WERI-Rb-1 (cell line): ENCODE data around the gene HOXC12.

Experiments
- DNase-seq: peaks from one replicate; pipeline ENCODE4 v3.0.0-alpha.2; 2020
- H3K27ac ChIP-seq: fragments of 250-450 bp; sonication (Bioruptor Pico); 2 replicates; pipeline ENCODE4 v1.5.1; 2020; ENCODE audit warnings: mild to moderate bottlenecking, moderate library complexity
- H3K27me3 ChIP-seq: fragments of 250-450 bp; sonication (Bioruptor Pico); 2 replicates; pipeline ENCODE4 v1.5.1; 2021; ENCODE audit warnings: mild to moderate bottlenecking, low read depth, moderate library complexity; ENCODE audit not compliant: insufficient read depth, severe bottlenecking
- H3K36me3 ChIP-seq: fragments of 250-450 bp; sonication (Bioruptor Pico); 2 replicates; pipeline ENCODE4 v1.5.1; 2020; ENCODE audit warnings: mild to moderate bottlenecking, moderate library complexity
- H3K4me3 ChIP-seq: 2 replicates; pipeline ENCODE4 v1.5.1; 2011; ENCODE audit warnings: low read depth, mild to moderate bottlenecking, control low read depth, low read length
- H3K9me3 ChIP-seq: fragments of 250-450 bp; sonication (Bioruptor Pico); 2 replicates; pipeline ENCODE4 v1.5.1; 2021; ENCODE audit warnings: mild to moderate bottlenecking, moderate library complexity; ENCODE audit not compliant: severe bottlenecking
- TF ChIP-seq, protein P1 (sequence below): IDR thresholded peaks from 2 replicates; pipeline ENCODE4 v1.5.1; 2011; ENCODE audit warnings: low read depth, mild to moderate bottlenecking, control low read depth, inconsistent platforms, low read length

The HOXC12 gene

DNA sequence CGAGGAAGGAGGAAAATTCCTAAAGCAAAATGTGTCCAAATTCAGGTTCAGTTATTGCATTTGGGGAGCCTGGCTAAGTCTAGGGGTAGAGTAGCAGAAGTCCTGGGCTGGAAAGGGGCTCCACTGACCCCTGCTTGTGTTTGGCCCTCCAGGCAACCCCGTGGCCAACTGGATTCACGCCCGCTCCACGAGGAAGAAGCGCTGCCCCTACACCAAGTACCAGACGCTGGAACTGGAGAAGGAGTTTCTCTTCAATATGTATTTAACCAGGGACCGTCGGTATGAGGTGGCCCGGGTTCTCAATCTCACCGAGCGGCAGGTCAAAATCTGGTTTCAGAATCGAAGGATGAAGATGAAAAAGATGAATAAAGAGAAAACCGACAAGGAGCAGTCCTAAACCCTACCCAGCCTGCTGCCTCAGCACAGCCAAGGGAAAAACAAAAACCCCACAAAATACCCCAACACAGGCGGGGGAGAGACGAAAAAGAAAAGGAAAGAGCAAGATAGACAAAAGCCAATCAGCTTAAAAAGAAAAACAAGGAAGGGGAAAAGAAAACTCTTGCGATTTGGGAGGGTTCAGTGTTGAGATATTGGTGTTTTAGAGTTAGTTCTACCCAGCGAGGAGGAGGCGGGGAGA lies 47.7 kb downstream of the HOXC12 start:
- no peaks in the 10 kb centered on the region for H3K27me3 ChIP-seq
- DNase-seq: no peak
- TF ChIP-seq, protein P1, sequence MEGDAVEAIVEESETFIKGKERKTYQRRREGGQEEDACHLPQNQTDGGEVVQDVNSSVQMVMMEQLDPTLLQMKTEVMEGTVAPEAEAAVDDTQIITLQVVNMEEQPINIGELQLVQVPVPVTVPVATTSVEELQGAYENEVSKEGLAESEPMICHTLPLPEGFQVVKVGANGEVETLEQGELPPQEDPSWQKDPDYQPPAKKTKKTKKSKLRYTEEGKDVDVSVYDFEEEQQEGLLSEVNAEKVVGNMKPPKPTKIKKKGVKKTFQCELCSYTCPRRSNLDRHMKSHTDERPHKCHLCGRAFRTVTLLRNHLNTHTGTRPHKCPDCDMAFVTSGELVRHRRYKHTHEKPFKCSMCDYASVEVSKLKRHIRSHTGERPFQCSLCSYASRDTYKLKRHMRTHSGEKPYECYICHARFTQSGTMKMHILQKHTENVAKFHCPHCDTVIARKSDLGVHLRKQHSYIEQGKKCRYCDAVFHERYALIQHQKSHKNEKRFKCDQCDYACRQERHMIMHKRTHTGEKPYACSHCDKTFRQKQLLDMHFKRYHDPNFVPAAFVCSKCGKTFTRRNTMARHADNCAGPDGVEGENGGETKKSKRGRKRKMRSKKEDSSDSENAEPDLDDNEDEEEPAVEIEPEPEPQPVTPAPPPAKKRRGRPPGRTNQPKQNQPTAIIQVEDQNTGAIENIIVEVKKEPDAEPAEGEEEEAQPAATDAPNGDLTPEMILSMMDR: no peak
- H3K4me3 ChIP-seq: no peak overlapping the region
- H3K9me3 ChIP-seq: no peaks in the 10 kb centered on the region
- H3K27ac ChIP-seq: no peak overlapping the region
- H3K36me3 ChIP-seq: peaks cover 4% of the 10 kb centered on the region

DNA sequence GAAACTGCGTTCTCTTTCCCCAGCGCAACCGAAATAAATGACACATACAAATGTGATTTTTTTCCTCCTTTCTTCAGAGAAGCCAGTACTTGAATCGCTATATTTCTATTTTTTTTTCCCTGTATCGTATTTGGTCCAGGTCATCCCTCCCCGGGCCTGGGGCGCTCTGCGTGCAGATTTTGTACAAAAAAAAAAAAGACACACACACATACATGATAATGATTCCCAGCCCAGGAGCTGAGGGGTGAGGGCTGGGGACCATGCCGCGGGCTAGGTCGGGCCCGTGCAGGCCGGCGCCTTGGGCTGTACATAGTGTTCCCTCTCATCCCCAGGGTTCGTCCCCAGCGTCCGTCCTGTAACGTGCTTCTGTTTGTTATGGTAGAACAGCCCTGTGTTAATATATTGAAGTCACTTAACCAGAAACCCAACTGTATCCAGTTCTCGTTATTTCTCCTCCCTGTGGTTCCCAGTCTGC lies 48.2 kb downstream of the HOXC12 start:
- H3K9me3 ChIP-seq: no peaks in the 10 kb centered on the region
- TF ChIP-seq, protein P1: no peak
- peaks cover 4% of the 10 kb centered on the region for H3K36me3 ChIP-seq
- no peak for DNase-seq
- H3K27ac ChIP-seq: no peak overlapping the region
- H3K27me3 ChIP-seq: no peaks in the 10 kb centered on the region
- no peak overlapping the region for H3K4me3 ChIP-seq

DNA sequence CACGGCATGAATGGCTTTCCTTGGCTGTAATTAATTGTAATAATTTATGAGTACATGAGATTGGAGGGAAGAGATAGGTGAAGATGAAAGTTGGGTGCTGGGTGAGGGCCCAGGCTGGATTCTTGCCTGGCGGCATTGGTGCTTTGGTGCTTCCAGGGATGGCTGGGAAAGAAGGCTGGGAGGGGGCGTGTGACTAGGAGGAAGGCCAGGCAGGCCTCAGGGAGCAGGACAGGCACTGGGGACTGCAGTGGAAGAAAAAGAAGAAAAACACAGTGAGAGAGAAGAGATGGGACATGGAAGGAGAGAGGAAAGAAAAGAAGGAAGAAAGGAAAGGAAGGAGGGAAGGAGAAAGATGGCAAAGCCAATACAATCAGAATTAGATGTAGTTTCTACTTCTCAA lies 48.9 kb downstream of the HOXC12 start:
- no peak overlapping the region for H3K4me3 ChIP-seq
- TF ChIP-seq, protein P1: no peak
- no peaks in the 10 kb centered on the region for H3K27me3 ChIP-seq
- peaks cover 4% of the 10 kb centered on the region for H3K36me3 ChIP-seq
- no peak for DNase-seq
- peak overlapping the region; percentile 36 for H3K27ac ChIP-seq
- H3K9me3 ChIP-seq: no peaks in the 10 kb centered on the region

DNA sequence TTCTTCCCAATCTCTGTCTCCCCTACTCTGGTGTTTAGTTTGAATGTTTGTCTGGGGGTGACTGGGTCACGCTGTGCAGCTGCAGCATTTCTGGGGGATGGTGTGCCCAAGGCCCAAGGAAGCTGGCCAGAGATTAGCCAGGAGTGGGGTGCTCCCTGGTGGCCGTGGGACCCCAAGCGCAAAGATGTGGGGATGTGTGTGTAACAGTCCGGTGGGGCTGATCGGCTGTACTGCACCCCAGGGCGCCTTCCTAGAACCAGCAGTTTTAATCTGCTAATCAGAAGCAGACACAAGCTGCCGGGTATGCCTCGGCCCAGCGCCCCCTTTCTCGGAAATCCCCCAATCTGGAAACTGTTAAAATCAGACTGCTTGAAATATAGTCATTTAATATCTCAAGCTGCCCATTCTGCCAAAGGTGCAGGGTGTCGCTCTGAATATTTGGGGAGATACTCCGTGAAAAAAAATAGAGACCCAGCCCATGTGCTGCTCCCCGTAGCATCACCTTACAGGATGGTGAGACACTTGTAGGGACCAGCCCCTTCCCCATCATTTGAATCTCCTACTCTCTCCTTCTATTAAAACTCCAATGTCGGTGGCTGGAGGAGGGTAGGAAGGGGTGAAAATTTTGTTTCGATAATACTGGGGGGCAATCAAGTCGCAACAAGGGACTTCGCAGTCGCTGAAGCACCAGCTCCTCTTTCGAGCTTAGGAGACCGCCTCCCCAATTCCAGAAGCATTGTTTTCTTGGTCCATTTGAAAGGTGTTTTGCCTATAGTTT lies 49.5 kb downstream of the HOXC12 start:
- Histone ChIP-seq H3K27ac (peak overlapping the region; percentile 36), H3K9me3 (no peaks in the 10 kb centered on the region), H3K36me3 (peaks cover 4% of the 10 kb centered on the region), H3K27me3 (no peaks in the 10 kb centered on the region), H3K4me3 (no peak overlapping the region)
- TF ChIP-seq, protein P1: peak; percentile 28; the same call in 1 of the 2 replicates
- DNase-seq: no peak

DNA sequence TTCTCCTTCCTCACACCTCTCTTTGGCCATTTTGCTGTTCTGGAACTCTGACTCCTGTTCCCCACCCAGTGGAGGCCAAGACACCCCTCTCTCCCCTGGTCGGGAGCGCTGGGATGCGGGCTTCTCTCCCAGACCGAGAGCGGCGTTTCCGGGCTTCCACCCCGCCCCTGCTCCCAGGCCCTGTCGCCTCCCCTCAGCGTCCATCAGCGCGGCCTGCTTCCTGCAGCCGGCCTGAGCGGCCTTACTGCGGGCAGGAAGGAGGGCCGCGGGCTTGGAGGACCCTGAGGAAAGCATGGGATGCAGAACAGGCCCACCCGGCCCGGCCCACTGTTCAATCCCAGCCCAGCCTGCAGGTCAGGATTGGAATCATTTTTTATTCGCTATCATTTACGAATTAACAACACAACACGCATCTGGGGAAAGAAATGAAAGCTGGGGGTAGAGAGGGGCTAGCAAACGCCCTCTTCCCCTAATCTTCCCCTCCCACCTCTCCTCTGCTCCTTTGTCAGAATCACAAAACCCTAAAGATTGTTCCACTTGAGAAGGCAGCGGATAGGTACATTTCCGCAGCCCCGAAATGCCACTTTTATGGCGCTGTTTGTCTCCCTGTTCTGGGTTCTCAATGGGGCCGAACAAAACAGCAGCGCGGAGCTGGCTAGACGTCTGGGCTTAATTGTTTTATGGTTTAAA lies 50.3 kb downstream of the HOXC12 start:
- H3K4me3 ChIP-seq: peak overlapping the region; percentile 29; the same call in 1 of the 2 replicates
- peaks cover 4% of the 10 kb centered on the region for H3K36me3 ChIP-seq
- TF ChIP-seq, protein P1: no peak
- peak overlapping the region; percentile 22 for H3K27ac ChIP-seq
- no peaks in the 10 kb centered on the region for H3K27me3 ChIP-seq
- no peak for DNase-seq
- no peaks in the 10 kb centered on the region for H3K9me3 ChIP-seq
